Measurements from ENCODE around the gene CIB2.

CIB2 gene

DNA sequence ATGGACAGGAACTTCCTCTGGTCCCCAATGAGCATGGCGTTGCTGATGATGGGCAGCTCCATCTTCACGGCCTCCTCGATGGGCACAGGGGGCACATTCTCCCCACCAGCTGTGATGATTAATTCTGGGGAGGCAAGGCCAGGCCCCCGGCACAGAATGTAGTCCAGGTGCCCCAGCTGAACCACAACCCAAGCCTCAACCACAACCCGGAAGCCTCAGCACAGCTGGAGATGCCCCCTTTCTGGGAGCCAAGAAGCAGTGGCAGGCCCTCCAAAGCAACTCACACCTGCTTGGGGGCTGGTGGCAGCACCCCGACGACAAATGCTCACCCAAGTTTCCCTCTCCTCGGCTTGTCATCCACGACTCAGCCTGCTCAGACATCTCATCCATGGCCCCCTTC lies 43.2 kb upstream of the CIB2 start:
- peak; percentile 55 to 93 (median 92) for DNase-seq

DNA sequence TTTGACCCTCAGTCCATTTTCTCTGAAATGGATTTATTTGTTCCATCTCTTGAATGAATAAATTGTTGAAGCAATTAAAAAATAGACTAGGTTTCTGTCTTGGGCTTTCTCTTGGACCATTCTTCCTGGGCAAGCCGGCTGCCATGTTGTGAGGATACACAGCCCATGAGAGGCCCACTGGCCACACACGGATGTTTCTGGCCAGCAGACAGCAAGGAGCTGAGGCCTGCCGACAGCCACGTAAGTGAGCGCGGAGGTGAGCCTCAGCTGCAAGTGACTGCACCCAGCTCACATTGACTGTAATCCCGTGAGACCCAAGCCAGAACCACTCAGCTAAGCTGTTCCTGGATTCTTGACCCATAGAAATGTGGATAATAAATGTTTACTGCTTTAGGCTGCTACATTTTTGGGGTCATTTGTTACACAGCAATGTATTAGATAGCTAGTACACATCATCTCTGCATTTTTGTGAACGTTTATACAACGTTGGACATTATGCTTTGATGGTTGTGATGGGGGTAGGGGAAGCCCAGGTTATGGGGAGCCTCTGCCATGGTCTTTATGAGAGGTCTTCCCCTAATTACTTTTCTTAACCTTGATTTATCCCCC lies 40.7 kb upstream of the CIB2 start:
- Histone ChIP-seq H3K4me3 (ENCODE audit: control insufficient read depth in 1 of 7, extremely low read depth in 1 of 7, insufficient read depth in 4 of 7, low read depth in 2 of 7, low read length in 6 of 7) (no peak overlapping the region), H3K9me3 (ENCODE audit: control extremely low read depth in 1 of 5, control insufficient read depth in 4 of 5, insufficient read depth in 2 of 5, low read depth in 1 of 5, low read length in 4 of 5) (no peaks in the 10 kb centered on the region), H3K4me1 (ENCODE audit: control extremely low read depth in 1 of 4, control insufficient read depth in 4 of 4, insufficient read depth in 4 of 4, low read length in 3 of 4) (peaks cover 18 to 67% (median 46%) of the 10 kb centered on the region in 4 experiments), H3K27ac (ENCODE audit: insufficient read depth in 1 of 2, low read depth in 1 of 2, low read length in 2 of 2, poor library complexity in 1 of 2, severe bottlenecking in 2 of 2) (no peak overlapping the region), H3K27me3 (replicated peaks in 2 of 5; ENCODE audit: control insufficient read depth in 4 of 5, insufficient read depth in 5 of 5, low read length in 4 of 5) (no peaks in the 10 kb centered on the region), H3K36me3 (ENCODE audit: control insufficient read depth in 4 of 4, insufficient read depth in 4 of 4, low read length in 3 of 4) (peaks cover 0 to 44% (median 16%) of the 10 kb centered on the region in 4 experiments)
- CTCF ChIA-PET, result interaction anchor here (0.9 to 1.8 kb wide), 8 partner anchors 9 to 44 kb away, joined by 3 to 8 read pairs (median 3); partner anchors contain the start of gene CIB2
- WGBS (ENCODE audit: insufficient coverage), result 95% methylated on average over 5 of the region's 9 CpGs
- POLR2A ChIA-PET, result no interaction called here
- no peak for DNase-seq

More for the DNA sequence above, 43.2 kb upstream of the CIB2 start:
- no peak overlapping the region for H3K27ac ChIP-seq (ENCODE audit: insufficient read depth in 1 of 2, low read depth in 1 of 2, low read length in 2 of 2, poor library complexity in 1 of 2, severe bottlenecking in 2 of 2)
- H3K9me3 ChIP-seq (ENCODE audit: control extremely low read depth in 1 of 5, control insufficient read depth in 4 of 5, insufficient read depth in 2 of 5, low read depth in 1 of 5, low read length in 4 of 5), result no peaks in the 10 kb centered on the region
- 8% methylated on average over 6 of the region's 9 CpGs for WGBS (ENCODE audit: insufficient coverage)
- ChIA-PET CTCF (interaction anchor here (0.9 to 7.5 kb wide), 6 partner anchors 19 to 170 kb away, joined by 3 to 66 read pairs (median 4); no protein-coding TSS in a partner anchor), POLR2A (interaction anchor here (0.6 to 0.9 kb wide), 3 partner anchors 12 to 66 kb away, joined by 3 to 4 read pairs (median 3); no protein-coding TSS in a partner anchor)
- H3K4me3 ChIP-seq (ENCODE audit: control insufficient read depth in 1 of 7, extremely low read depth in 1 of 7, insufficient read depth in 4 of 7, low read depth in 2 of 7, low read length in 6 of 7), result peak overlapping the region in 3 of 7 experiments; percentile 6 to 18 (median 8)
- H3K27me3 ChIP-seq (replicated peaks in 2 of 5; ENCODE audit: control insufficient read depth in 4 of 5, insufficient read depth in 5 of 5, low read length in 4 of 5), result no peaks in the 10 kb centered on the region
- H3K36me3 ChIP-seq (ENCODE audit: control insufficient read depth in 4 of 4, insufficient read depth in 4 of 4, low read length in 3 of 4), result peaks cover 0 to 30% (median 13%) of the 10 kb centered on the region in 4 experiments
- H3K4me1 ChIP-seq (ENCODE audit: control extremely low read depth in 1 of 4, control insufficient read depth in 4 of 4, insufficient read depth in 4 of 4, low read length in 3 of 4), result peaks cover 11 to 49% (median 38%) of the 10 kb centered on the region in 4 experiments

DNA sequence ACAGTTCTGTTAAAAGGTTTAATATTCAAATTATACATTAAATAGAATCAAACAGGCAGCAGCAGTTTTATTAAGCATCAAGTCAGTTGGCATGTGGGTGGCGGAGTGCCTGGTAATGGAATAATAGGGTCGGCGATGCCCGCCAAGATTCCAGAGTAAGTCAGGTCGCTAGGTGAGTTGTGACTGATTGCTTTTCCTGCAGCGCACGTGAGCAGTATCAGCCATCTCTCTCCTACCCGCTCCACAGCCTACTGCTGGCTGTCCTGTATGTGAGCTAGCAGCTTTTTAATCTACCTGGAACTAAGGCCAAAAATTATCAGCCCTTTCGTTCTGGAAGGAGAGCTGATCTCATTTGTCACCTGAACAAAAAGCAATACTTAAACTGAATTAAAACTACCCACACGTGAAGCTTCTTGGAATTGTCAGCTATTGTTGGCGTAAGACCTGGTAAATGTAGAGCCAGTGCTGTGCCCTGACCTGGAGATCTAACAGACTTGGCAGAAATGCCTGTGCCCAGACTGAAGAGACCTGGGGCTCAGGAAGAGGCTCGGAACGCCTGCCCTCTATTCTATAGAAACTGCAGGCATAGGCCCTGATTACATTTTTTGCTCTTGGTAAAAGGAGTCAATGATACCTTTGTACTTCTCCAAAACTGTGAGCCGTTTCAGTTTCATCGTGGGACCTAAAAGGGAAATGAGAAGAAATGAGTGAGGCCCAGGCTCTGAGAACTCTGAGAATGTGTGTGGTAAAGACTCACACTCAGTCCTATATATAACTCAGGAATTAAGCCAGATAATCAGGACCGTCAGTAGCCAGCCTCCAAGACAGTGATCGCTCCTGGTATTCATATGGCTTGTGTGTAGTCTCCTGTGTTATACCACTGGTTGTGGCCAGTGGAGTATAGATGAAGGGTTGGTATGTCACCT lies 39.9 kb upstream of the CIB2 start:
- Histone ChIP-seq H3K27me3 (replicated peaks in 2 of 5; ENCODE audit: control insufficient read depth in 4 of 5, insufficient read depth in 5 of 5, low read length in 4 of 5) (no peaks in the 10 kb centered on the region), H3K36me3 (ENCODE audit: control insufficient read depth in 4 of 4, insufficient read depth in 4 of 4, low read length in 3 of 4) (peaks cover 2 to 51% (median 21%) of the 10 kb centered on the region in 4 experiments), H3K9me3 (ENCODE audit: control extremely low read depth in 1 of 5, control insufficient read depth in 4 of 5, insufficient read depth in 2 of 5, low read depth in 1 of 5, low read length in 4 of 5) (no peaks in the 10 kb centered on the region), H3K27ac (ENCODE audit: insufficient read depth in 1 of 2, low read depth in 1 of 2, low read length in 2 of 2, poor library complexity in 1 of 2, severe bottlenecking in 2 of 2) (no peak overlapping the region), H3K4me3 (ENCODE audit: control insufficient read depth in 1 of 7, extremely low read depth in 1 of 7, insufficient read depth in 4 of 7, low read depth in 2 of 7, low read length in 6 of 7) (no peak overlapping the region), H3K4me1 (ENCODE audit: control extremely low read depth in 1 of 4, control insufficient read depth in 4 of 4, insufficient read depth in 4 of 4, low read length in 3 of 4) (peaks cover 18 to 67% (median 46%) of the 10 kb centered on the region in 4 experiments)
- over 99% methylated on average over 10 of the region's 17 CpGs for WGBS (ENCODE audit: insufficient coverage)
- CTCF ChIA-PET, result interaction anchor here (1.1 to 1.8 kb wide), 4 partner anchors 21 to 44 kb away, joined by 3 to 8 read pairs (median 4); partner anchors contain the start of gene CIB2
- DNase-seq, result peak in 2 of 3 donors; percentile 30 to 36
- POLR2A ChIA-PET, result no interaction called here

DNA sequence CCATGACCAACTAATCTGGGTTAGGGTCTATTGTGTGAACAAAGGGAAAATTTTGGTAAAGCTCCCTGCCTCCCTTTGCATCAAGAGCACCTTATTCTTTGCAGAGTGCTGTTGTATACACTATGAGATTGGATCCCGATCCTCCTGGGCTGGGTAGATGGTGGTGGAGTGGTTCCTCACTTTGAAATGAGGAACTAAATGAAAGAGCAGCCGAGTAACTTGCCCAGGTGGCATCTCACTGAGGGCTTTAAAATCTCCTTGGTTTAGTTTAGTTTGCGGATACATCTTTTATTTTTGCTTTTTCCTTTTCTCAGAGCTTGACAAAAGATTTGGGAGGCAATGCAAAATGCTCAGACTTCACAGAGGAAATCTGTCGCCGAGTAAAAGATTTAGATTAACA lies 37.4 kb upstream of the CIB2 start:
- Histone ChIP-seq H3K9me3 (ENCODE audit: control extremely low read depth in 1 of 5, control insufficient read depth in 4 of 5, insufficient read depth in 2 of 5, low read depth in 1 of 5, low read length in 4 of 5) (no peaks in the 10 kb centered on the region), H3K4me1 (ENCODE audit: control extremely low read depth in 1 of 4, control insufficient read depth in 4 of 4, insufficient read depth in 4 of 4, low read length in 3 of 4) (peaks cover 8 to 45% (median 24%) of the 10 kb centered on the region in 4 experiments), H3K36me3 (ENCODE audit: control insufficient read depth in 4 of 4, insufficient read depth in 4 of 4, low read length in 3 of 4) (peaks cover 2 to 70% (median 32%) of the 10 kb centered on the region in 4 experiments), H3K27ac (ENCODE audit: insufficient read depth in 1 of 2, low read depth in 1 of 2, low read length in 2 of 2, poor library complexity in 1 of 2, severe bottlenecking in 2 of 2) (no peak overlapping the region), H3K27me3 (replicated peaks in 2 of 5; ENCODE audit: control insufficient read depth in 4 of 5, insufficient read depth in 5 of 5, low read length in 4 of 5) (no peaks in the 10 kb centered on the region), H3K4me3 (ENCODE audit: control insufficient read depth in 1 of 7, extremely low read depth in 1 of 7, insufficient read depth in 4 of 7, low read depth in 2 of 7, low read length in 6 of 7) (no peak overlapping the region)
- DNase-seq, result peak in 2 of 3 donors; percentile 54 to 59
- ChIA-PET POLR2A (interaction anchor here (0.7 kb wide), 1 partner anchor 42 kb away, joined by 7 read pairs; no protein-coding TSS in a partner anchor), CTCF (interaction anchor here (0.6 to 1.6 kb wide), 3 partner anchors 27 to 1291 kb away, joined by 3 to 6 read pairs (median 3); partner anchors contain the start of gene CIB2)
- 55% methylated on average over 4 of the region's 5 CpGs for WGBS (ENCODE audit: insufficient coverage)

DNA sequence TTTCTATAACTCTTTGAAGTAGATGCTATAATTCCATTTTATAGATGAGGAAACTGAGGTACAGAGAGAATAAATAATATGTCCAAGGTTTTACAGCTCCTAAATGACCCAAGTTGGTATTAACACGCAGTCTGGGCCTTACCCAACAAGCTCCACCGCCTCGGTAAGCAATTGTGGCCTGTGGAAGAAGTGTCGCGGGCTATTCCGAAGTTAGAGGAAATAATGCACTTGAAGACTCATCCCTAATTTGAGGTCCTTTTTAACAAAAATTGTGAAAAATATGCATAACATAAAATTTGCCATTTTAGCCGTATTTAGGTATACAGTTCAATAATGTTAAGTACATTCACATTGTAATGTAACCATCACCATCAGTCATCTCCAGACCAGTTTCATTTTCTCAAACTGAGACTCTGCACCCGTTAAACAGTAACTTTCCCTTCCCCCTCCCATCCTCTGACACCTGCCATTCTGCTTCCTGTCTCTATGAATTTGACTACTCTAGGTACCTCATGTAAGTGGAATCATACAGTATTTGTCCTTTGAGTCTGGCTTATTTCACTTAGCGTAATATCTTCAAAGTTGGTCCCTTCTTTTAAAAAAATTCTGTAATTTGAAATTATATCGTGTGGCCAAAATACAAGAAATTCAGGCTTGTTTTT lies 36.1 kb upstream of the CIB2 start:
- H3K4me3 ChIP-seq (ENCODE audit: control insufficient read depth in 1 of 7, extremely low read depth in 1 of 7, insufficient read depth in 4 of 7, low read depth in 2 of 7, low read length in 6 of 7), result no peak overlapping the region
- CTCF ChIA-PET, result interaction anchor here (1.1 kb wide), 1 partner anchor 29 kb away, joined by 3 read pairs; no protein-coding TSS in a partner anchor
- peaks cover 7 to 36% (median 17%) of the 10 kb centered on the region in 4 experiments for H3K4me1 ChIP-seq (ENCODE audit: control extremely low read depth in 1 of 4, control insufficient read depth in 4 of 4, insufficient read depth in 4 of 4, low read length in 3 of 4)
- WGBS (ENCODE audit: insufficient coverage), result 100% methylated on average over 2 of the region's 10 CpGs
- H3K36me3 ChIP-seq (ENCODE audit: control insufficient read depth in 4 of 4, insufficient read depth in 4 of 4, low read length in 3 of 4), result peaks cover 2 to 70% (median 37%) of the 10 kb centered on the region in 4 experiments
- no peaks in the 10 kb centered on the region for H3K27me3 ChIP-seq (replicated peaks in 2 of 5; ENCODE audit: control insufficient read depth in 4 of 5, insufficient read depth in 5 of 5, low read length in 4 of 5)
- H3K27ac ChIP-seq (ENCODE audit: insufficient read depth in 1 of 2, low read depth in 1 of 2, low read length in 2 of 2, poor library complexity in 1 of 2, severe bottlenecking in 2 of 2), result no peak overlapping the region
- POLR2A ChIA-PET, result interaction anchor here (0.6 kb wide), 1 partner anchor 127 kb away, joined by 4 read pairs; no protein-coding TSS in a partner anchor
- DNase-seq, result peak in 2 of 3 donors; percentile 50 to 54
- no peaks in the 10 kb centered on the region for H3K9me3 ChIP-seq (ENCODE audit: control extremely low read depth in 1 of 5, control insufficient read depth in 4 of 5, insufficient read depth in 2 of 5, low read depth in 1 of 5, low read length in 4 of 5)

DNA sequence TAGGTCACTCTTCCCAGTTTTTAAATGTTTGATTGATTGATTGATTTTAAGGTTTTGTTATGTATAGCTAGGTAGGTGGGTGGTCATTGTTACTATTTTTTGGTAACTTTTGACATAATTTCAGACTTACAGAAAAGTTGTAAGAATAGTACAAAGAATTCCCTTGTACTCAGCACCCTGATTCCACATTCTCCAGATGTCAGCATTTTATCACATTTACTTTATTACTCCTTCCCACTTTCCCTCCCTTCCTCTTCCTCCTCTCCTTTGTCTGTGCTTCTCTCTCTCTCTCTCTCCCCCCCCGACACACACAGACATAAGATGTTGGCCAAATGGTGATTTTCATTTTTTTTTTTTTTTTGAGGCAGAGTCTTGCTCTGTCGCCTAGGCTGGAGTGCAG lies 32.8 kb upstream of the CIB2 start:
- no CpG with 5 or more reads among the region's 2 CpGs for WGBS (ENCODE audit: insufficient coverage)
- DNase-seq, result no peak
- Histone ChIP-seq H3K4me1 (ENCODE audit: control extremely low read depth in 1 of 4, control insufficient read depth in 4 of 4, insufficient read depth in 4 of 4, low read length in 3 of 4) (peaks cover 6 to 18% (median 9%) of the 10 kb centered on the region in 4 experiments), H3K36me3 (ENCODE audit: control insufficient read depth in 4 of 4, insufficient read depth in 4 of 4, low read length in 3 of 4) (peaks cover 4 to 65% (median 39%) of the 10 kb centered on the region in 4 experiments), H3K4me3 (ENCODE audit: control insufficient read depth in 1 of 7, extremely low read depth in 1 of 7, insufficient read depth in 4 of 7, low read depth in 2 of 7, low read length in 6 of 7) (no peak overlapping the region), H3K27me3 (replicated peaks in 2 of 5; ENCODE audit: control insufficient read depth in 4 of 5, insufficient read depth in 5 of 5, low read length in 4 of 5) (no peaks in the 10 kb centered on the region), H3K27ac (ENCODE audit: insufficient read depth in 1 of 2, low read depth in 1 of 2, low read length in 2 of 2, poor library complexity in 1 of 2, severe bottlenecking in 2 of 2) (no peak overlapping the region), H3K9me3 (ENCODE audit: control extremely low read depth in 1 of 5, control insufficient read depth in 4 of 5, insufficient read depth in 2 of 5, low read depth in 1 of 5, low read length in 4 of 5) (no peaks in the 10 kb centered on the region)
- CTCF ChIA-PET, result no interaction called here
- POLR2A ChIA-PET, result no interaction called here
